Measurements from ENCODE around the gene IFIT1. TPM values are rescaled to one million over a fixed set of nuclear protein-coding genes. Genes with fewer than 3 reads are reported as not detected.
A peak's percentile ranks its signal among the peaks of the same experiment; 100 is the strongest.

The IFIT1 gene
- total RNA-seq, 2 experiments from 2014 or later = 5.9 to 6.0 TPM

DNA sequence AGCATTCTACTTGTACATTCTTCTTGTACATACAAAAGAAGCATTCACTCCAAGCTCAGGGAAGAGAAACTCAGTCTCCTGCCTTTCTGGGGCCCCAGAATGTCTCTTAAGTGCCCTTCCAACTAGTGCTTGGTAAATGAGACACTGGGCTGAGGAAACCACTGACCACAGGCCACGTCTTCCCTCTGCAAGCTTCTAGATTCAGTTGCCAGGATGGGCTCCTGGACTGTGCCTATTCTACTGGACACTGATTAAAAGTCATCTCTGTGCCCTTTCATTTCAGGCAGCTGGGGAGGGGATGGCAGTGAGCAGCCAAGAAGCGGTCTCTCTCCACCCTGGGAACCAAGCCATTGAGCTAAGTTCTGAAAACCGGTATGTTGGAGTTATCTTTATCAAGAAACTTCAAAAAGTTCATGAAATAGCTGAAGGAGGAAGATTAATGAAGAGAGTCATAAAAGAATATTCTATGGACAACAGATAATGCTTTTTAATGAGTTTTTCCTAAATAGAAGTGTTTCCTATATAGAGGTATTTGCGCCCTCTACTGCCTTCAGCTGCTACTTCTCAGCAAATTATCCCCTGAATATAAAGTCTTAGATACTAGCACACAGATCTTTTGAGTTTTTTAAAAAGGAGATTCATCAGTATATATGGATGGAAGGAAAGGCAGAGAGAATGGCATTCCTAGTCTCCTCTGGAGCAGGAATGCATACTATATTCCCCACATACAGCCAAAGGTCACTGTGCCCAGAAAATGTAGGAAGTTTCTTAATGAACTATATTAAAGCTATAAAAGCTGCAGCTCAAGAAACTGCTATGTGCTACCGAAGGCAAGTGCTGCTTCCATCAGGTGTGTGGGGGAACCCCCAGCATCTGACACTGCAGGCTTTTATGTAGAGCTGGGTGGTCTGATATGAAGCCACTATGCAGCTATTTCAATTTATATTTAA is 23.0 kb upstream of the IFIT1 start:
- Mint-ChIP-seq H3K36me3 (ENCODE audit: low read depth) (no peaks in the 10 kb centered on the region), H3K27ac (no peak overlapping the region), H3K9me3 (peaks cover 2% of the 10 kb centered on the region), H3K4me3 (no peak overlapping the region), H3K27me3 (ENCODE audit: low read depth) (no peaks in the 10 kb centered on the region), H3K4me1 (ENCODE audit: low read depth) (peaks cover 18% of the 10 kb centered on the region)
- intact Hi-C loops (cut with micrococcal nuclease) = loop anchor here (1.0 to 5.0 kb wide), 4 partner anchors 21 to 193 kb away; partner anchors contain the start of gene IFIT5
- CTCF ChIA-PET = interaction anchor here (0.7 to 4.0 kb wide), 28 partner anchors 9 to 152 kb away, joined by 3 to 26 read pairs (median 5); partner anchors contain the start of genes IFIT1, IFIT2, IFIT3 and LIPA
- peak; percentile 39 for DNase-seq

DNA sequence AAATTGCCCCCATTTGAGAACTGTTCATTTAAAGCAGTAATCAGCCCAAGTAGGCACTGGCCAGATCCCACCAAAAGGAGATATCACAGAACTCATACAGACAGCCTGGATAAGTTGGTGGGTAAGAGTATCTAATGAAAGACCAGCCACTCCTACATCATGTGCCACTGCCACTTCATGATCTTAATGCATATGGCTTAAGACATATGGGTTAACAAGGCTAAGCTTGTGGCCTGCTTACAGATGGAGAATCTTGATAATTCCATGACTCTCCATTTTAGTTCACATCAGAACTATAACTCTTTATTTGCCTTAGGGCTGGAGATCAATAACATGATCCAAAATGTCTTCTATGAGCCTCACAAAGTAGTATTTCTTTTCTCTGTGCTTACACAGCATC is 21.3 kb upstream of the IFIT1 start:
- Mint-ChIP-seq H3K4me3 (no peak overlapping the region), H3K36me3 (ENCODE audit: low read depth) (no peaks in the 10 kb centered on the region), H3K9me3 (no peaks in the 10 kb centered on the region), H3K27ac (no peak overlapping the region), H3K4me1 (ENCODE audit: low read depth) (peaks cover 12% of the 10 kb centered on the region), H3K27me3 (ENCODE audit: low read depth) (no peaks in the 10 kb centered on the region)
- intact Hi-C loops (cut with micrococcal nuclease) = no loop called here
- CTCF ChIA-PET = interaction anchor here (1.9 to 4.0 kb wide), 2 partner anchors 47 to 68 kb away, joined by 5 to 26 read pairs; partner anchors contain the start of gene IFIT2
- DNase-seq = no peak

DNA sequence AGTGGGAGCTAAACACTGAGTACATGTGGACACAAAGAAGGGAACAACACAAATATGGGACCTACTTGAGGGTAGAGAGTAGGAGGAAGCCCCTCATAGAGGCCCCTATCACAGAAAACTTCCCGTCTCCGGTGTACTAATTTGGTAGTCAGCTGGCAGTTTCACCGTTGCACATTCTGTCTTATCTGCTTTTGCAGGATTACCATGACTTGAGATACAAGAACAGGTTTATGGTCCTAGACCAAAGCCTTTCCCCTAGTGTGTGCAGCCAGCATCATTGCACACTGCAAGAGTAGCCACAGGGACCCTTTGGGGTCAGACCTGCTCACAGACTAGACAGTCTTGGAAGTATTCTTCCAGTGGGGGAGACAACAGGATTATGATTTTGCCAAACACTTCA is 20.4 kb upstream of the IFIT1 start:
- intact Hi-C loops (cut with micrococcal nuclease) = no loop called here
- CTCF ChIA-PET = interaction anchor here (1.0 kb wide), 1 partner anchor 12 kb away, joined by 3 read pairs; no protein-coding TSS in a partner anchor
- H3K4me1 Mint-ChIP-seq (ENCODE audit: low read depth) = peaks cover 9% of the 10 kb centered on the region
- H3K9me3 Mint-ChIP-seq = no peaks in the 10 kb centered on the region
- no peak for DNase-seq
- no peaks in the 10 kb centered on the region for H3K27me3 Mint-ChIP-seq (ENCODE audit: low read depth)
- no peaks in the 10 kb centered on the region for H3K36me3 Mint-ChIP-seq (ENCODE audit: low read depth)
- no peak overlapping the region for H3K4me3 Mint-ChIP-seq
- H3K27ac Mint-ChIP-seq = no peak overlapping the region

DNA sequence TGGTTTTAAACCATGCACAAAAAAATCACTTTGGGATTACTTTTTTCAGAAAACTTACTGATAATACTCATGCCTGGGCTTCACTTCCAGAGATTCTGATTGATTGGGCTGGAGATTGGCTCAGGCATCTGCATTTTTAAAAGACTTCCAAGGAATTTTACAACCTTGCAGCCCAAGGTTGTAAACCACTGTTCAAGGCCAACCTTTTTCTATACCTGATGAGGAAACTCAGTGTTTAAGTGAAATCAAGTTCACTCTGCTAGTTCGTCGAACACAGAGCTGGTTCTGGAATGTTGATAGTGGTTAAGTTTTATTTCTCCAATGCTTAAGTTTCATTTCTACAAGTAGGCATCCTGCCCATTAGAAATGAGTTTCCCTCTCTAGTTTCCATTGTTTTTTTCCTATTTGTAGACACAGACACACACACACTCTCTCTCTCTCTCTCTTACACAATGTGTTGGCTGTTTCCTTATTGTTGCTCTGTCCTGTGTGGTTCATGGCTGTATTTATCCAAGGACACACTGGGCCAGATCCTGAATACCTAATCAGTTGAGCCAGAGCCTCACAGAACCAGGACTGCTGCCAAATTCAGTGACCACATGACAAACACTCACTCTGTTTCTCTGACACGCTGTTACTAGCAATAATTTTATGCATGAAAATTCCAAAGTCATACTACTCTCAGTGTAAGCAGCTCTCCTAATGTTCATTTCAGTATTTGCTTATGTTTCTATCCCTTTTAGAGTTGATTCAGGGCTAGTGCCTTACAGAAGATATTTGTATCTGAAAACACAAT is 18.3 kb upstream of the IFIT1 start:
- no peaks in the 10 kb centered on the region for H3K36me3 Mint-ChIP-seq (ENCODE audit: low read depth)

DNA sequence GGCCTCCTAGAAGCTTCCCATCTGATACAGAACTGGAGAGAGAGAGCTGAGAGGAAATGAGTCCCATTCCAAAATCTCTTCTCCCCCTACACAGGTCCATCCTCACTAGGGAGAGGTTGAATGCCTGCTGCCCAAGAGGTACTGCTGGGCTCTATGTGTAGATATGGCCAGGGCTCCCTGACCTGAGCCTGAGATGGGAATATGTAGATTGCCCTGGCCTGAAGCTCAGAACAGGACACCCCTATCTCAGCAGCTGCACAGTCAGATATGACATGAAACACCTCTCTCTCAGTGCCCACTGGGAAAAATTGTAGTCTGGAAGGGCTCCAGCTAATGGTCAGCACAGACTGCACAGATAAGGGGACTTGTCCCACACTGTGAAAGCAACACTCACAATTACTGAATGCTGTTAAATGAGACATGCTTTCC is 17.7 kb upstream of the IFIT1 start:
- Mint-ChIP-seq H3K36me3 (ENCODE audit: low read depth) (no peaks in the 10 kb centered on the region), H3K27me3 (ENCODE audit: low read depth) (no peaks in the 10 kb centered on the region), H3K9me3 (no peaks in the 10 kb centered on the region), H3K4me1 (ENCODE audit: low read depth) (no peaks in the 10 kb centered on the region), H3K4me3 (no peak overlapping the region), H3K27ac (no peak overlapping the region)
- CTCF ChIA-PET = no interaction called here
- intact Hi-C loops (cut with micrococcal nuclease) = no loop called here
- DNase-seq = no peak

More for the DNA sequence above, 18.3 kb upstream of the IFIT1 start:
- no peak overlapping the region for H3K27ac Mint-ChIP-seq
- no peak overlapping the region for H3K4me3 Mint-ChIP-seq
- H3K9me3 Mint-ChIP-seq = no peaks in the 10 kb centered on the region
- no peak for DNase-seq
- CTCF ChIA-PET = no interaction called here
- no peaks in the 10 kb centered on the region for H3K4me1 Mint-ChIP-seq (ENCODE audit: low read depth)
- intact Hi-C loops (cut with micrococcal nuclease) = no loop called here
- no peaks in the 10 kb centered on the region for H3K27me3 Mint-ChIP-seq (ENCODE audit: low read depth)

DNA sequence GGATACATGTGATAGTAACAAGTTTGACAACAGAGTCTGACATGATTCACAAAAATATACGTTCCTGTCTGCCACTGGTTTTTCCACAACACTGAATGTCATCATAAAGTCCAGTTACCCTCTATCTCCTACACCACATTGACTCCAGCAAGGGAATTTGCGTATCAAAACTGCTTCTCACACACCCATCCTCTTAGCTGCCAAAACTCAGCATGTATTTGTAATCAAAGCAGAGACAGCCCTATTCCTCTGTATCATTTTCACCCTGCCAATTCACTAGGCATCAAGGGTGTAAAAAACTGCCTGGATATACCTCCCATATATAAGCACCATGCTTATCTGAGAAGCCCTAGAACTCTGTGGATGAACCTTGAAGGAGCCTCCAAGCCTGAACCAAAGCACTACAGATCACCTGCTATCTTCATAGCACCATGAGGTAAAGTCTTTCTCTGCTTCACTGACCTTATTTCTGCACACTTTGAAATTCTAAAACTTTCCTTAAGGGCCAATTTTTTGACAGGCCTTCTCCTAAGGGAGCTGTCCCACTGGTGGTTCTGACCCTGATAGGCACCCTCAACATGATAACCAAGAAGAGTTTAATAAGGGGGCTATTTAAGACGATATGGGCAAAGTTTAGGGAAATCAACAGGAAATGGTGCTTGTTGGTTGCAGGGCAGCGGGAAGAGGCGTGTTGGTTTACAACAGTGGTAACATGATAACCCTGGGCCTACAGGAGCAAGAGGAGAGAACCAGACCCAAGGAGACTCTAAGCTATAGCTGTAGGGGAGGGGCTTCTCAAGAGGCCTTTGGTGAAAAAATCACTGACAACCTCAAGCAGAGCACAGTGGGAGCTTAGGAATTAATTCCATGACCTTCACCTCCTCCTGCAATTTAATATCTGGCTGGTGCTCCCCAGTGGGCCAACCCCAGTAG is 14.5 kb upstream of the IFIT1 start, which contains the start of gene IFIT1B:
TSS of gene IFIT1B (plus strand) at position 352 of the 933 bp plus-strand sequence. CDS start at position 432, 80 bp downstream.
- H3K4me3 Mint-ChIP-seq = no peak within 1 kb of the TSS
- no peaks in the 10 kb centered on the region for H3K36me3 Mint-ChIP-seq (ENCODE audit: low read depth)
- H3K9me3 Mint-ChIP-seq = no peaks in the 10 kb centered on the region
- CTCF ChIA-PET = interaction anchor here (0.6 to 0.8 kb wide), 3 partner anchors 19 to 160 kb away, joined by 3 read pairs; no protein-coding TSS in a partner anchor
- peaks cover 2% of the 10 kb centered on the region for H3K4me1 Mint-ChIP-seq (ENCODE audit: low read depth)
- intact Hi-C loops (cut with micrococcal nuclease) = no loop called here
- DNase-seq = no peak
- H3K27ac Mint-ChIP-seq = no peak within 1 kb of the TSS
- no peaks in the 10 kb centered on the region for H3K27me3 Mint-ChIP-seq (ENCODE audit: low read depth)

DNA sequence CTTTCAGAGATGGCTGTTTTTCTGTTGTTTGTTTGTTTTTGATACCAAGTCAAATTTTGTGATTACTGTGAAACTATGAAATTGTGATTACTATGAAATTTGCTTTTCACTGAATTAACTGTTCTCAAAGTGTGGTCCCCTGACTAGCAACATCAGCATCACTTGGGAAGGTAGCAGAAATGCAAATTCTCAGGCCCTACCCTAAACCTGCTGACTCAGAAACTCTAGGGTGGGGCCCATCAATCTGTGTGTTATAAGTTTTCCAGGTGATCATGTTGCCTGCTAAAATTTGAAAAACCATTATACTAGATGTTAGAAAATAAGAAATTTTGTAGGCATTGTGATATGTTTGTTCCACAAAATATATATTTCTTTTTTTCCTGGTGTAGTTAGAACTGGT is 13.3 kb upstream of the IFIT1 start:
- no peak for DNase-seq
- CTCF ChIA-PET = interaction anchor here (0.8 to 0.9 kb wide), 2 partner anchors 10 to 161 kb away, joined by 3 to 4 read pairs; no protein-coding TSS in a partner anchor
- H3K9me3 Mint-ChIP-seq = no peaks in the 10 kb centered on the region
- peaks cover 2% of the 10 kb centered on the region for H3K27me3 Mint-ChIP-seq (ENCODE audit: low read depth)
- H3K27ac Mint-ChIP-seq = no peak overlapping the region
- no peak overlapping the region for H3K4me3 Mint-ChIP-seq
- peaks cover 2% of the 10 kb centered on the region for H3K4me1 Mint-ChIP-seq (ENCODE audit: low read depth)
- H3K36me3 Mint-ChIP-seq (ENCODE audit: low read depth) = no peaks in the 10 kb centered on the region
- intact Hi-C loops (cut with micrococcal nuclease) = no loop called here

DNA sequence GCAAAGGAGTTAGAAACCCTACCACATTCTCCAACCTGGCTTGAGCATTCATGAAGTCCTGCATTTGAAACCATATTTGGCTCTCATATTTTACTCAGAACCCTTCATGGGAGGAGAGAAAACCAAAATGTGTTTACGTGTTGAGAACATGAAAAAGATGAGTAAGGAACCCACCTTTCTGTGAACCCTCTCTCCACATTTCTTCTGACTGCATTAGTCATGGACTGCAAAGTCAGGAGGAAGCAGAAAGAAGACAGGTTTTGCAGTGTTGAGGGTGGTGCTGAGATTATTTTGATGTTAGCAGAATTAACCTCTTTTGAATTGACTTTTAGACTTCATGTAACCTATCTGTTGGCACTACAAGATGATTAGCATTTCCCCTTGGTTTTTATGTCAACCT is 9.7 kb upstream of the IFIT1 start:
- Mint-ChIP-seq H3K27me3 (ENCODE audit: low read depth) (peaks cover 3% of the 10 kb centered on the region), H3K4me1 (ENCODE audit: low read depth) (peaks cover 2% of the 10 kb centered on the region), H3K36me3 (ENCODE audit: low read depth) (no peaks in the 10 kb centered on the region), H3K4me3 (no peak overlapping the region), H3K27ac (no peak overlapping the region), H3K9me3 (no peaks in the 10 kb centered on the region)
- CTCF ChIA-PET = no interaction called here
- no peak for DNase-seq
- intact Hi-C loops (cut with micrococcal nuclease) = no loop called here

DNA sequence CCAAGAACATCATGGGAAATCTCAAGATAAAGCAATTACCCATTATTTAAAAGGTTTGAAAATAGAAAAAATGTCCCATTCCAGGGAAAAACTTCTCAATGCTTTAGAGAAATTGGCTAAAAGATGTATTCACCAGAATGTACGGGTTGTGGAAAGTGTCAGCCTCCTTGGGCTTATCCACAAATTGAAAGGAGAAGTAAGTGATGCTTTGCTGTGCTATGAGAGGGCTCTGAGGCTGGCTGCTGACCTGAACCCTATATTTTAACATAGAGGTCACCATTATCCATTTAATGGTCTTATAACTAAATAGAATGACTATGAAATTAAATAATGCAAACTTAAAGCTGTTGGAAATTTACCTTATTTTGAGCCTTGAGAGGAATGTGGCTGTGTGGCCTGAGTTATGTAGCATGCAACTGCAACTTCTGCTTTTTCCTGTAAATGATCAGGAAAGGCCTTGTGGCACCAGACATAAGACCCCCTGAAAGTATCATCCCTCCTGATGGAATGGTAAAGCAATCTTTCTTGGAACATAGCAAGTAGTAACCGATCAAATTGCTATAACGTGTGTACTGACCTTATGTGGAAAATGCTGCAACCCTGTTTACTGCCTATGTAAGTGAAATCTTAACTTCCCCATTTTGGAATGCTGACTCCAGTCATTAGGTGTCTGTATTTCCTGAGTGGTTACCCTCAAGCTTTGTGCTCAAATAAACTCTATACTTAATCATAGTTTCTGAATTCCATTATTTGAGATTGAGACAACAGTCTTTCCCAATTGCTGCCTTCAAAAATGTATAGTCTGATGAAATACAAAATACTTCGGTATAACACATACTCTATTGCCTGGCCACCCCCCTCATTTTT is 7.7 kb upstream of the IFIT1 start:
- no peak overlapping the region for H3K4me3 Mint-ChIP-seq
- H3K36me3 Mint-ChIP-seq (ENCODE audit: low read depth) = no peaks in the 10 kb centered on the region
- peaks cover 2% of the 10 kb centered on the region for H3K4me1 Mint-ChIP-seq (ENCODE audit: low read depth)
- intact Hi-C loops (cut with micrococcal nuclease) = no loop called here
- no peak overlapping the region for H3K27ac Mint-ChIP-seq
- no peaks in the 10 kb centered on the region for H3K9me3 Mint-ChIP-seq
- CTCF ChIA-PET = interaction anchor here (0.9 to 1.1 kb wide), 2 partner anchors 8 to 13 kb away, joined by 3 to 5 read pairs; partner anchors contain the start of gene IFIT1
- H3K27me3 Mint-ChIP-seq (ENCODE audit: low read depth) = peaks cover 3% of the 10 kb centered on the region
- no peak for DNase-seq

DNA sequence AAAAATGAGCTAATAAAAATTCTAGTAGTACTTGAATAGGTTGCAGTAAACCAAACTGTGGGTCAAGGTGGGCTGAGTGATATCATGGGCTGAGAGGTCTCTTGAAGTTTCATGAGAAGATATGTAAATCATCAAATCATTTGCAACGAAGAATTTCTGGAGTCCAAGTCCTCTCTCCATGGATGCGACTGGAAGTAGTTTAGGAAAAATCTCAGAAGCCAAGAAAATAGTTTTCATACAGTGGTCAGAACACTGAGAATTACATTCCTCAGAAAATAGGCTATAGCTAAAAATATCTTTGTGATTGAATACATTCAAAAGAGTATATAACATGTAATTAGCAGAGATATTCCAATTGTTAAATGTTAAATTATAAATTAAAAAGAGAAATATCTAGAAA is 3.6 kb upstream of the IFIT1 start:
- intact Hi-C loops (cut with micrococcal nuclease) = loop anchor here (1.0 kb wide), 1 partner anchor 172 kb away; no protein-coding TSS in a partner anchor
- peaks cover 3% of the 10 kb centered on the region for H3K27me3 Mint-ChIP-seq (ENCODE audit: low read depth)
- H3K27ac Mint-ChIP-seq = no peak overlapping the region
- CTCF ChIA-PET = interaction anchor here (0.6 to 1.5 kb wide), 8 partner anchors 19 to 304 kb away, joined by 3 to 9 read pairs (median 3); partner anchors contain the start of genes IFIT5 and LIPA
- H3K4me1 Mint-ChIP-seq (ENCODE audit: low read depth) = peaks cover 15% of the 10 kb centered on the region
- no peaks in the 10 kb centered on the region for H3K9me3 Mint-ChIP-seq
- H3K36me3 Mint-ChIP-seq (ENCODE audit: low read depth) = no peaks in the 10 kb centered on the region
- DNase-seq = no peak
- H3K4me3 Mint-ChIP-seq = no peak overlapping the region
